ENCODE results near the gene ARHGAP22. TPM values are rescaled to one million over a fixed set of nuclear protein-coding genes. Genes with fewer than 3 reads are reported as not detected.

ARHGAP22 gene
- total and polyA plus RNA-seq, 2 donors (not counting 1 experiment from before 2014, with no cell fraction given): 10.4 to 75.5 TPM

- no peak overlapping the region for H3K4me2 ChIP-seq (ENCODE audit: extremely low read depth, insufficient read depth, low read length)
- no peak for DNase-seq (ENCODE audit: low read depth in 2 of 2)
- TF ChIP-seq CTCF (conservative IDR thresholded peaks at IDR 0.05 in 1 of 2, IDR thresholded peaks at IDR 0.05 in 1 of 2; ENCODE audit: low read depth in 1 of 2, low read length in 2 of 2) (no peak), EZH2 (IDR thresholded peaks at IDR 0.05; ENCODE audit: low read length, missing control alignments) (no peak)
- H3K79me2 ChIP-seq (ENCODE audit: control insufficient read depth, insufficient read depth, low read length): peaks cover 93% of the 10 kb centered on the region
- H3K4me1 ChIP-seq (ENCODE audit: control insufficient read depth, extremely low read depth, insufficient read depth, low read length): peaks cover 23% of the 10 kb centered on the region
- H4K20me1 ChIP-seq (ENCODE audit: control insufficient read depth, extremely low read depth, insufficient read depth, low read length): no peaks in the 10 kb centered on the region
- H2AFZ ChIP-seq (ENCODE audit: low read length): no peak overlapping the region
- no peak overlapping the region for H3K4me3 ChIP-seq (replicated peaks in 1 of 4; ENCODE audit: control extremely low read depth in 1 of 4, insufficient read depth in 1 of 4, low read depth in 3 of 4, low read length in 4 of 4)
- no peak overlapping the region for H3K9ac ChIP-seq (ENCODE audit: insufficient read depth, low read length)
- peaks cover 8% of the 10 kb centered on the region for H3K36me3 ChIP-seq (ENCODE audit: control insufficient read depth, insufficient read depth, low read length)
- no peak overlapping the region for H3K27ac ChIP-seq (ENCODE audit: insufficient read depth, low read length)
- no peaks in the 10 kb centered on the region for H3K9me3 ChIP-seq (ENCODE audit: control insufficient read depth, insufficient read depth, low read depth, low read length)
- no peaks in the 10 kb centered on the region for H3K27me3 ChIP-seq (ENCODE audit: control insufficient read depth, insufficient read depth, low read length)
Observed at GRCh38 chr10:48592346-48592745, 12.5 kb downstream of the ARHGAP22 start.

- Histone ChIP-seq H3K79me2 (ENCODE audit: control insufficient read depth, insufficient read depth, low read length) (peaks cover 93% of the 10 kb centered on the region), H3K4me2 (ENCODE audit: extremely low read depth, insufficient read depth, low read length) (no peak overlapping the region), H3K9ac (ENCODE audit: insufficient read depth, low read length) (no peak overlapping the region), H3K4me1 (ENCODE audit: control insufficient read depth, extremely low read depth, insufficient read depth, low read length) (peaks cover 23% of the 10 kb centered on the region), H3K4me3 (replicated peaks in 1 of 4; ENCODE audit: control extremely low read depth in 1 of 4, insufficient read depth in 1 of 4, low read depth in 3 of 4, low read length in 4 of 4) (no peak overlapping the region), H3K36me3 (ENCODE audit: control insufficient read depth, insufficient read depth, low read length) (peaks cover 6% of the 10 kb centered on the region), H4K20me1 (ENCODE audit: control insufficient read depth, extremely low read depth, insufficient read depth, low read length) (no peaks in the 10 kb centered on the region), H3K27me3 (ENCODE audit: control insufficient read depth, insufficient read depth, low read length) (no peaks in the 10 kb centered on the region), H3K27ac (ENCODE audit: insufficient read depth, low read length) (no peak overlapping the region), H2AFZ (ENCODE audit: low read length) (no peak overlapping the region), H3K9me3 (ENCODE audit: control insufficient read depth, insufficient read depth, low read depth, low read length) (no peaks in the 10 kb centered on the region)
- DNase-seq (ENCODE audit: low read depth in 2 of 2): no peak
- TF ChIP-seq EZH2 (IDR thresholded peaks at IDR 0.05; ENCODE audit: low read length, missing control alignments) (no peak), CTCF (conservative IDR thresholded peaks at IDR 0.05 in 1 of 2, IDR thresholded peaks at IDR 0.05 in 1 of 2; ENCODE audit: low read depth in 1 of 2, low read length in 2 of 2) (no peak)
Observed at GRCh38 chr10:48590945-48591344, 13.9 kb downstream of the ARHGAP22 start.

GRCh38 chr10:48589266-48589665 is 15.6 kb downstream of the ARHGAP22 start:
- DNase-seq (ENCODE audit: low read depth in 2 of 2): peak; percentile 92 to 93
- H3K4me1 ChIP-seq (ENCODE audit: control insufficient read depth, extremely low read depth, insufficient read depth, low read length): peaks cover 20% of the 10 kb centered on the region
- H3K27me3 ChIP-seq (ENCODE audit: control insufficient read depth, insufficient read depth, low read length): no peaks in the 10 kb centered on the region
- no peak overlapping the region for H3K4me3 ChIP-seq (replicated peaks in 1 of 4; ENCODE audit: control extremely low read depth in 1 of 4, insufficient read depth in 1 of 4, low read depth in 3 of 4, low read length in 4 of 4)
- H4K20me1 ChIP-seq (ENCODE audit: control insufficient read depth, extremely low read depth, insufficient read depth, low read length): no peaks in the 10 kb centered on the region
- H2AFZ ChIP-seq (ENCODE audit: low read length): peak overlapping the region; percentile 60
- H3K79me2 ChIP-seq (ENCODE audit: control insufficient read depth, insufficient read depth, low read length): peaks cover 91% of the 10 kb centered on the region
- H3K9me3 ChIP-seq (ENCODE audit: control insufficient read depth, insufficient read depth, low read depth, low read length): no peaks in the 10 kb centered on the region
- H3K9ac ChIP-seq (ENCODE audit: insufficient read depth, low read length): no peak overlapping the region
- peaks cover 6% of the 10 kb centered on the region for H3K36me3 ChIP-seq (ENCODE audit: control insufficient read depth, insufficient read depth, low read length)
- H3K27ac ChIP-seq (ENCODE audit: insufficient read depth, low read length): peak overlapping the region; percentile 69
- peak overlapping the region; percentile 4 for H3K4me2 ChIP-seq (ENCODE audit: extremely low read depth, insufficient read depth, low read length)
- TF ChIP-seq CTCF (conservative IDR thresholded peaks at IDR 0.05 in 1 of 2, IDR thresholded peaks at IDR 0.05 in 1 of 2; ENCODE audit: low read depth in 1 of 2, low read length in 2 of 2) (no peak), EZH2 (IDR thresholded peaks at IDR 0.05; ENCODE audit: low read length, missing control alignments) (no peak)
